ENCODE measurements around the gene ZBTB42.
"Not testable (repeated sequence)": the region's sequence is repeated elsewhere in the genome, so short reads cannot be mapped to it uniquely, and the experiment has no call there.

The ZBTB42 gene

GRCh38 chr14:104797115-104798044 is 3.5 kb upstream of the ZBTB42 start:
- DNase-seq = no peak

GRCh38 chr14:104798300-104799243 is 2.3 kb upstream of the ZBTB42 start:
- DNase-seq = no peak

GRCh38 chr14:104799244-104800014 is 1.5 kb upstream of the ZBTB42 start:
- no peak for DNase-seq

GRCh38 chr14:104800015-104800770 is 708 bp upstream of the ZBTB42 start:
- peak; percentile 84 for DNase-seq

- DNase-seq = no peak
Measured at GRCh38 chr14:104801520-104802393, 856 bp downstream of the ZBTB42 start.

GRCh38 chr14:104802394-104803184 is 1.7 kb downstream of the ZBTB42 start:
- DNase-seq = no peak

- no peak for DNase-seq
Measured at GRCh38 chr14:104803280-104803911, 2.5 kb downstream of the ZBTB42 start.

GRCh38 chr14:104803912-104804410 is 3.1 kb downstream of the ZBTB42 start:
- DNase-seq = no peak

GRCh38 chr14:104804481-104805325 is 3.8 kb downstream of the ZBTB42 start:
- no peak for DNase-seq

GRCh38 chr14:104805326-104805678 is 4.4 kb downstream of the ZBTB42 start:
- no peak for DNase-seq

GRCh38 chr14:104805941-104806624 is 5.2 kb downstream of the ZBTB42 start:
- no peak for DNase-seq

GRCh38 chr14:104806625-104807465 is 5.9 kb downstream of the ZBTB42 start:
- DNase-seq = no peak

- DNase-seq = no peak
Measured at GRCh38 chr14:104808456-104808855, 7.6 kb downstream of the ZBTB42 start.

GRCh38 chr14:104810316-104810715 is 9.4 kb downstream of the ZBTB42 start:
- DNase-seq = no peak

GRCh38 chr14:104813286-104813685 is 12.4 kb downstream of the ZBTB42 start:
- DNase-seq = no peak

- not testable (repeated sequence) for DNase-seq
Measured at GRCh38 chr14:104814701-104815100, 13.8 kb downstream of the ZBTB42 start.

GRCh38 chr14:104816616-104816884 is 15.6 kb downstream of the ZBTB42 start:
- no peak for DNase-seq

All from activated naive CD4-positive, alpha-beta T cell treated with Interleukin-2 at 50 U/mL for 16 hours (primary cell).